CD4-positive, alpha-beta T cell treated with Interleukin-17A for 4 hours (primary cell): ENCODE measurements around the gene UPK2.
"Not testable (repeated sequence)": the region's sequence is repeated elsewhere in the genome, so short reads cannot be mapped to it uniquely, and the experiment has no call there.

Experiments used
- DNase-seq: peaks from one replicate; pipeline ENCODE4 v3.0.0-alpha.2; 2020; ENCODE audit warnings: mixed read lengths

The UPK2 gene

DNA sequence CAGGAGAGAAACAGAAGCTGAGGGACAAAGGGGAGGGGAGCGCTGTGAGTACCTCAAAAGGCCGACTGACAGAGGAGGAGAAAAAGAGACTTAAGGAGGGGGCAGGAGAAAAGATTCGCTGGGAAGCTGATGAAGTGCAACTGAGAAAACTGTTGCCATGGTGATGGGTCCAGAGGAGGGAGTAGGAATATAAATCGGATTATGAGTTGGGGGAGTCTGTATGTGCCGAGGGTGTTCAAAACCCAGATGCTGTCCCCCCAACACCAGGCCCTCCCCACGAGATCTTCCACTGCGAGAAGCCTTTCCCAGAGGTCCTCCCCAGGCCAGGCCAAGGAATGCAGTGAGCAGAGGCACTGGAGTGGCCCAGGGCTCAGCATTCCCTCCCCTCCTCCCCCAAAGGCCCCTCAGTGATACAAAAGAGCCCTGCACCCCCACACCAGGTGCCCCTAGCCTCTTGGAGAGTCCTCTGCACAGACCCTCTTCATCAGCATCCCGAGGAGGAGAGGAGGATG is 16.6 kb upstream of the UPK2 start:
- no peak for DNase-seq

DNA sequence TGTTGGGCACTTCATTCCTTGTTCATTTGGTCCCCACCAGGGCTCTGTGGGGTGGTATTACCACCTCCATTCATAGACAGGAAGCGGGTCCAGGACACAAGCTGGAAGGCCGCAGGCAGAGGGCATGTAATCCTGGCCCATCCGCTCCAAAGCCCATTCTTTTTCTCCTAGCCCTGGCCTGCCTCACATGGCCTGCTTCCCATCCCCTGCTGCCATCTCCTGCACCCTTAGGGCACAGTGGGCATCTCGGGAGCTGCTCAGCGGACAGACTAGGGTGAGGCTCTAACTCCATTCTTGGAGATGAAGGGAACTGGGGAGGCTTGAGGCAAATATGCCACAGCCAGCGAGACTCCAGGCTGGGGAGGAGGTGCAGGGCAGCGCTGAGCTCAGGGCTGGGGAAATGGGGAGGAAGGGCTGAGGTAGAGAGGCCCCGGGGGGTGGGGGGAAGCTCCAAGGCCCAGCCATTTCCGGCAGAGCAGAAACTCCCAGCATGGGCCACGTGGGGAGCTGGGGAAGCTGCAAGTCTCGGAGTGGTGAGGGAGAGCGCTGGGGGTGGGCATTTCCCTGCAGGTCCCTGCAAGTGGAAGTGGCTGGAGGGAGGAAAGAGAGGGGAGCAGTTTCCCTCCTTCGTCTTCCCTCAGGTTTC is 16.0 kb upstream of the UPK2 start:
- DNase-seq: peak; percentile 76

DNA sequence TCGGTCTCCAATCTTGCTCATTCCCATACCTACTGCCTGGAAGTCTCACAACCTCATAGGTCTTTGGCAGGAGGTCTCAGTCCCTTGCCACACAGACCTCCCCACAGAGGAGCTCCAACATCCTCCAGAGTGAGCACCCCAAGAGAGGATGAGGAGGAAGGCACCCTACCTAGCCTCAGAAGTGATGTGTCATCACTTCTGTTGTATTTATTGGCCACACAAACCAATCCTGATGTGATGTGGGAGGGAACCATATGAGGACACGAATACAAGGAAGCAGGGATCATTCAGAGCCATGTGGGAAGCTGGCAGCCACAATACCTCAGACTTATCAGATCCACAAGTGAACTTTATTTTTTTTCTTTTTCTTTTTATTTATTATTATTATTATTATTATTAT is 9.0 kb upstream of the UPK2 start:
- no peak for DNase-seq

DNA sequence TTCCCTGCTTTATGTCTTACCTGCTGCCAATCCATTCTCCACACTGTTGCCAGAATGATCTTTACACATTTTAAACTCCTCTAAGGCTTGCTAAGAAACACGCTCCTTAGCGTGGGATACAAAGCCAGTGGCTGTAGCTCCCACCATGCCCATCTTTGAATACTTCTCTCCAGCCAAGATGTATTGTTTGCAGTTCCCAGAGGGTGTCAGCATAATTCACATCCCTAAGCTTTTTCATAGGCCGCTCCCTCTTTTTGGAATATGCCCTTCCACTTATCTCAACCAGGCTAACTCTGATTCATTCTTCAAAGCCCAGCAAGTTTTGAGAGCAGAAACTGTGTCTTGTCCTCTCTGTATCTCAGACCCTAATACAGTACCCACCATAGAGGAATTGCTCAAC is 8.1 kb upstream of the UPK2 start:
- no peak for DNase-seq

GRCh38 chr11:118953265-118953664 is 2.8 kb upstream of the UPK2 start:
- no peak for DNase-seq

- DNase-seq: not testable (repeated sequence)
Observed at GRCh38 chr11:118953976-118954375, 2.1 kb upstream of the UPK2 start.

- no peak for DNase-seq
Observed at GRCh38 chr11:118956847-118957469, 860 bp downstream of the UPK2 start.

- DNase-seq: no peak
Observed at GRCh38 chr11:118957549-118957948, 1.5 kb downstream of the UPK2 start.

GRCh38 chr11:118957968-118958367 is 1.9 kb downstream of the UPK2 start:
- DNase-seq: no peak

DNA sequence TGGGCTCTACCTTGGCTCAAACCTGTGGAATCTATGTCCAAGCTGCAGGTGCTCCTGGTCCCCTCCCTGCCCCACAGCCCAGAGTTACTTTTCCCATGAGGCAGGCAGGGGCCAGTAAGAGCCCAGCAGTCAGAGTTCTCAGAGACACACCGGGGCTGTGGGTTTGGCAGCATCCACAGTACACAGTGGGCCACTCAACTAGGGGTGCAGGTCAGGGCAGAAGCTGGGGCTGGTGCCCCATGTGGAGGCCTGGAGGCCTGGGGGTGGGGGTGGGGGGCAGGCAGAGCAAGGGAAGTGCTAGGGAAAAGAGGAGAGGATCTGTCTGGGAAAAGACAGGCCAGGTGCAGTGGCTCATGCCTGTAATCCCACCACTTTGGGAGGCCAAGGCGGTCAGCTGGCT is 2.5 kb downstream of the UPK2 start:
- no peak for DNase-seq

GRCh38 chr11:118961189-118961588 is 5.1 kb downstream of the UPK2 start:
- DNase-seq: no peak

- DNase-seq: no peak
Observed at GRCh38 chr11:118961591-118961990, 5.5 kb downstream of the UPK2 start.

DNA sequence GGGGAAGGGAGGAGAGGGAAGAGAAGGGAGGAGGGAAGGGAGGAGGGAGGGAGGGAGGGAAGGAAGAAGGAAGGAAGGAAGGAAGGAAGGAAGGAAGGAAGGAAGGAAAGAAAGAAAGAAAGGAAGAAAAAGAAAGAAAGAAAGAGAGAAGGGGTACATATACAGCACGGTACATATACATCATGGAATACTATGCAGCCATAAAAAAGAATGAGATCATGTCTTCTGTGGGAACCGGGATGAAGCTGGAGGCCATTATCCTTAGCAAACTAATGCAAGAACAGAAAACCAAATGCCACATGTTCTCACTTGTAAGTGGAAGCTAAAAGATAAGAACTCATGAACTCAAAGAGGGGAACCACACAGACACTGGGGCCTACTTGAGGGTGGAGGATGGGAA is 13.4 kb downstream of the UPK2 start:
- not testable (repeated sequence) for DNase-seq

- DNase-seq: no peak
Observed at GRCh38 chr11:118971646-118972045, 15.5 kb downstream of the UPK2 start, which contains the start of gene FOXR1. FOXR1 (plus strand) TSS chr11:118971761; CDS start chr11:118971932, 171 bp downstream.

DNA sequence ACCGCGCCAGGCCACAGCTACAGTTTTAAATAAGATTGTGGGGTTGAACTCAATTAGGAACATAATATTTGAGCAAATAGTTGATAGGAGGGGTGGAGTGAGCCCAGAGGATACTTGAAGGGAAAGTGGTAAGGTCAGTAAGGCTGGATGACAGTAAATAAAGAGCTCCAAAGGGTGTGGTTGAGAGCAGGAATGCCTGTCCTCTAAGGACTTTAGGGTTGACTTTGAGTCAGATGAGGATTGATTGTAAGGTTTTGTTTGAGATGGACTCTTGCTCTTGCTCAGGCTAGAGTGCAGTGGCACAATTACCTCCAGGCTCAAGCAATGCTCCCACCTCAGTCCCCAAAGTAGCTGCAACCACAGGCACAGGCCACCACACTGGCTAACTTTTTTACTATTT is 17.9 kb downstream of the UPK2 start:
- no peak for DNase-seq

DNA sequence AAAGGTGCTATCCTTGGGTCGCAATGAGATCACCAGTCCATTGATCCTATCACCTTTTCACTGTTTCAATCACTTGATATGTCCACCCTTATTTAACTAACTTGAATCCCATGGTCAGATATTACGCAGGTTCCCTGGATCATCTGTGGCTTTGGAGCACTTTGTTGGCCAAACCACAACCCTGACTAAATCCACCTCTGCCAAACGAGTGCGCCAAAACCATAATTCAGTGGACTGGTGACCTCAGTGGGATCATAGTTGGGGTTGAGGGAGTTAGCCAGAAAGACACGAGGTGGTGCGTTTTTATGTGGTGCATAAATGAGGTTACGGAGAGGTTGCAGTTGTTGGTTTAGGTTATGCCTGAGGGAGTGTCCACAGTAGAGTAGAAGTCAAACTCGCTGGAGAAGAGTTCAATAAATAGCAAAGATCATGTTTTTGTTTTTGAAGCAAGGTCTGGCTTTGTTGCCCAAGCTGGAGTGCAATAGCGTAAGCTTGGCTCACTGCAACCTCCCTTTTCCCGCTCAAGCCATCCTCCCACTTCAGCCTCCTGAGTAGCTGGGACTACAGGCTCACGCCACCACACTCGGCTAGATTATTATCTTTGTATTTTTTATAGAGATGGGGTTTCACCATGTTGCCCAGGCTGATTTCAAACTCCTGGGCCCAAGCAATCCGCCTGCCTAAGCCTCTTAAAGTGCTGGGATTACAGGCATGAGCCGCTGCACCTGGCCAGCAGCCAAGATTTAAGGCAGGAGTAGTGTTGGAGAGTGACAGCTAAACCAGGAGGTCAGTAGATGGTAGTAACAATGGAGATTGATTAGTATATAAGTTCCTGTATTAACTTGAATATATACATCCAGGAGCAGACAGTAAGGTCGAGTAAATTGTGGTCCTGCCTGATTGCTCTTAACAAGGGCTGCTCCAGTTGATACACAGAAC is 19.9 kb downstream of the UPK2 start:
- no peak for DNase-seq

- DNase-seq: no peak
Observed at GRCh38 chr11:118979434-118979833, 23.3 kb downstream of the UPK2 start.

GRCh38 chr11:118980191-118980881 is 24.2 kb downstream of the UPK2 start:
- no peak for DNase-seq

DNA sequence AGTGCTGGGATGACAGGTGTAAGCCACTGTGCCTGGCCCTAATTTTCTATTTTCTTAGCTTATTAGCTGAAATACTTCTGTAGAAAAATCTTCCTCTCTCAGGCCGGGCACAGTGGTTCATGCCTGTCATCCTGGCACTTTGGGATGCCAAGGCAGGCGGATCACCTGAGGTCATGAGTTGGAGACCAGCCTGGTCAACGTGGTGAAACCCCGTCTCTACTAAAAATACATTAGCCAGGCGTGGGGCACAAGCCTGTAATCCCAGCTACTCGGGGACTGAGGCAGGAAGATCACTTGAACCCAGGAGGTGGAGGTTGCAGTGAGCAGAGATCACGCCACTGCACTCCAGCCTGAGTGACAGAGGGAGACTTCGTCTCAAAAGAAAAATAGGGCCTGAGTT is 28.2 kb downstream of the UPK2 start:
- not testable (repeated sequence) for DNase-seq

DNA sequence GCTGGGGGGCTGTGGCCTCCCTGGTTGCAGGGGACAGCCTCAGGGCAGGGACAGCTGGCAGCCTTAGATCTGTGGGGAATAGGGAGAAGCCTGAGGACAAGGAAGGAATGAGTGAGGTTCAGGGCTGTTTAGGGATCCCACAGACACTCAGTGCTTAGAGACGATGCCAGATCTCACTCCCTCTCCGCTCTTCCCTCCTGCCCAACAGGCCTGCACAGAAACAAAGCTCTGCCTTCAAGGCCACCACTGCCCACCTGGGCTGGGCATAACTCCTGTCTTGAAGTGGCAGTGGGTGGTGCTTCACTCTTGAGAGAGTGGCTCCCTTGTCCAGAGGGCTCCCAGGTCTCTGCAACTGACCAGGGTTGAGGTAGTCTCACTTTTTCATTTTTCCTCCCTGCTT is 28.7 kb downstream of the UPK2 start:
- DNase-seq: no peak

- DNase-seq: no peak
Observed at GRCh38 chr11:118988280-118988679, 32.2 kb downstream of the UPK2 start.

DNA sequence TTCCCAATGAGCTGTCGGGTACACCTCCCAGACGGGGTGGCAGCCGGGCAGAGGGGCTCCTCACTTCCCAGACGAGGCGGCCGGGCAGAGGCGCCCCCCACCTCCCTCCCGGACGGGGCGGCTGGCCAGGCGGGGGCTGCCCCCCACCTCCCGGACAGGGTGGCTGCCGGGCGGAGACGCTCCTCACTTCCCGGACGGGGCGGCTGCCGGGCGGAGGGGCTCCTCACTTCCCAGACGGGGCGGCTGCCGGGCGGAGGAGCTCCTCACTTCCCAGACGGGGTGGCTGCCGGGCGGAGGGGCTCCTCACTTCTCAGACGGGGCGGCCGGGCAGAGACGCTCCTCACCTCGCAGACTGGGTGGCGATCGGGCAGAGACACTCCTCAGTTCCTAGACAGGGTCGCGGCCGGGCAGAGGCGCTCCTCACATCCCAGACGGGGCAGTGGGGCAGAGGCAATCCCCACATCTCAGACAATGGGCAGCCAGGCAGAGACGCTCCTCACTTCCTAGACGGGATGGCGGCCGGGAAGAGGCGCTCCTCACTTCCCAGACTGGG is 35.5 kb downstream of the UPK2 start:
- DNase-seq: not testable (repeated sequence)
